HepG2 (cell line): ENCODE results near the gene TUBB. TPM values are rescaled to one million over a fixed set of nuclear protein-coding genes. Genes with fewer than 3 reads are reported as not detected.

Experiments
- EZH2 ChIP-seq: conservative IDR thresholded peaks from 2 replicates; pipeline ENCODE4 v1.6.1; 2012; ENCODE audit warnings: mild to moderate bottlenecking, low read depth, low read length, moderate library complexity
- HES4 ChIP-seq: sonication (generic); formaldehyde crosslinking; IDR thresholded peaks from 2 replicates; pipeline ENCODE4 v1.9.0; 2021; ENCODE audit warnings: mild to moderate bottlenecking, missing genetic modification reagents, borderline replicate concordance
- KDM2A ChIP-seq: sonication (generic); formaldehyde crosslinking; IDR thresholded peaks from 2 replicates; pipeline ENCODE4 v1.4.0; 2020; ENCODE audit warnings: low read depth, missing genetic modification reagents, borderline replicate concordance
- MLLT10 ChIP-seq: sonication (generic); formaldehyde crosslinking; IDR thresholded peaks from 2 replicates; pipeline ENCODE4 v1.4.0; 2020; ENCODE audit warnings: missing genetic modification reagents
- NR2C2 ChIP-seq: sonication (generic); formaldehyde crosslinking; IDR thresholded peaks from 2 replicates; pipeline ENCODE4 v1.4.0; 2020; ENCODE audit warnings: missing genetic modification reagents, mild to moderate bottlenecking, moderate library complexity, borderline replicate concordance
- PAX8 ChIP-seq: sonication (generic); formaldehyde crosslinking; IDR thresholded peaks from 2 replicates; pipeline ENCODE4 v1.8.0; 2022; ENCODE audit warnings: mild to moderate bottlenecking, missing genetic modification reagents, borderline replicate concordance
- PLRG1 ChIP-seq: fragments of 450-650 bp; conservative IDR thresholded peaks from 2 replicates; pipeline ENCODE4 v1.6.1; 2016
- THYN1 ChIP-seq: sonication (generic); formaldehyde crosslinking; IDR thresholded peaks from 2 replicates; pipeline ENCODE4 v1.8.1; 2023; ENCODE audit warnings: low read depth, mild to moderate bottlenecking, moderate library complexity, missing genetic modification reagents, borderline replicate concordance
- U2AF1 ChIP-seq: fragments of 200-400 bp; formaldehyde crosslinking; optimal IDR thresholded peaks from 2 replicates; pipeline ENCODE3; 2017; ENCODE audit warnings: mild to moderate bottlenecking, low read depth, low read length
- ZIK1 ChIP-seq: sonication (generic); formaldehyde crosslinking; IDR thresholded peaks from 2 replicates; pipeline ENCODE4 v1.5.0; 2020; ENCODE audit warnings: mild to moderate bottlenecking, low read depth, missing genetic modification reagents, borderline replicate concordance
- ZNF296 ChIP-seq: sonication (generic); formaldehyde crosslinking; conservative IDR thresholded peaks from 2 replicates; pipeline ENCODE4 v1.5.0; 2020; ENCODE audit warnings: mild to moderate bottlenecking, missing genetic modification reagents
- ZNF34 ChIP-seq: sonication (generic); formaldehyde crosslinking; IDR thresholded peaks from 2 replicates; pipeline ENCODE4 v1.4.0; 2020; ENCODE audit warnings: mild to moderate bottlenecking, missing genetic modification reagents, borderline replicate concordance
- ZNF563 ChIP-seq: sonication (generic); formaldehyde crosslinking; IDR thresholded peaks from 2 replicates; pipeline ENCODE4 v1.8.0; 2022; ENCODE audit warnings: mild to moderate bottlenecking, moderate library complexity, missing genetic modification reagents
- ZNF567 ChIP-seq: sonication (generic); formaldehyde crosslinking; IDR thresholded peaks from 2 replicates; pipeline ENCODE4 v1.8.1; 2023; ENCODE audit warnings: mild to moderate bottlenecking, missing genetic modification reagents, borderline replicate concordance
- ZNF619 ChIP-seq: sonication (generic); formaldehyde crosslinking; IDR thresholded peaks from 2 replicates; pipeline ENCODE4 v1.4.0; 2020; ENCODE audit warnings: mild to moderate bottlenecking, missing genetic modification reagents
- ZNF878 ChIP-seq: sonication (generic); formaldehyde crosslinking; IDR thresholded peaks from 2 replicates; pipeline ENCODE4 v1.8.1; 2023; ENCODE audit warnings: mild to moderate bottlenecking, missing genetic modification reagents, moderate library complexity
- polyA plus RNA-seq, 8 experiments: library from polyadenylated mRNA; depleted of rRNA in 3 of 8; stranded (reverse) in 7 of 8; unstranded in 1 of 8; fragments of >200 nt; fragmentation: Illumina TruSeq in 4 of 8; extraction: Trizol in 4 of 8; gene quantifications; 2 replicates each; pipeline versions ENCODE4 v1.2.1 to v1.2.3, GENCODE V29; 2011 to 2016; ENCODE audit warnings: low read depth in 4 of 8, missing spikeins in 1 of 8, mixed read lengths in 1 of 8; ENCODE audit not compliant: insufficient read depth in 1 of 8
- total RNA-seq, 5 experiments: library from RNA; depleted of rRNA; stranded (reverse); fragments of >200 nt; fragmentation: Illumina TruSeq; extraction: Trizol; gene quantifications; 2 replicates each; pipeline ENCODE4 v1.2.3, GENCODE V29; 2016; ENCODE audit warnings: low read depth in 1 of 5
- TF ChIP-seq, protein P1 (sequence below): IDR thresholded peaks from 2 replicates; pipeline ENCODE4 v1.6.1; 2016; ENCODE audit warnings: low read depth, borderline replicate concordance
- TF ChIP-seq, protein P2 (sequence below): sonication (generic); formaldehyde crosslinking; IDR thresholded peaks from 2 replicates; pipeline ENCODE4 v1.4.0; 2020; ENCODE audit warnings: mild to moderate bottlenecking, missing genetic modification reagents
- TF ChIP-seq, protein P3 (sequence below): sonication (generic); formaldehyde crosslinking; IDR thresholded peaks from 2 replicates; pipeline ENCODE4 v1.4.0; 2020; ENCODE audit warnings: missing genetic modification reagents
- TF ChIP-seq, protein P4 (sequence below): sonication (generic); formaldehyde crosslinking; IDR thresholded peaks from 2 replicates; pipeline ENCODE4 v1.5.0; 2020; ENCODE audit warnings: missing genetic modification reagents
- TF ChIP-seq, protein P5 (sequence below): sonication (generic); formaldehyde crosslinking; conservative IDR thresholded peaks from 2 replicates; pipeline ENCODE4 v1.8.0; 2022; ENCODE audit warnings: missing genetic modification reagents

Gene TUBB
- total and polyA plus RNA-seq, 2 of the 13 experiments (the other 11 are each of a cell fraction or from before 2014, with no cell fraction given), result 911 to 1,163 TPM

DNA sequence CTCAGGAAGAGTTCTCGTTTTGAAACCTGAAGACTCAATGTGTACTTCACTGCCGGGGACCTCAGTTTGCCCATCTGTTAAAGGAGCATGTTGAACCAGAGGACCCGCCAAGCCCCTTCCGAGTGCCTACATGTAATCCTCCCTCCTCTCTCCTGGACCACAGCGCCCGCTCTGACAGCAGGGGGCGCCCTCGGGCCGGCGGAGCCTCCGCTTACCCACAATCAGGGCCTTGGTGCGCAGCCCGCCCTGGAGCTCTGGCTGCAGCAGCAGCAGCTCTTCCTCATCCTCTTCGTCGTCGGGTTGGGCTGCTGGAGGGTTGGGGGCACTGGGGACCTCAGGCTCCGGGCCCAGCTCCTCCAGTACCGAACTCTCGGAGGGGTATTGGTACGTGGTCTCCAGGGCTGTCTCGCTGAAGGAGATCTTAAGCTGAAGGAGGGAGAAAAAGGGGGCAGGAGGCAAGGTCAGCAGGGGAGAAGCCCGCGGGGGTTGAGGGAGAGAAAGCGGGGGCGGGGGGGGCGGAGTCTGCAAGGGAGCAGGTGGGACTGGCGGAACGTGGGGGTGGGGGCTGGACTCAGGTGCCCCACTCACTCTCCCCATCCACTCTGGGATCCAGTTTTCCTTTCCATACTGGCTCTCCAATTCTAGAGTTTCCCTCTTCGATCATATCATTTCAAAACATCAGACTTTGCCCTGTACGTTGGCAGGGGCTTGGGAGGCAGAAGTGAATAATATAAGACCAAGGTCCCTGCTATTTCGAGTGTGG lies 41.0 kb upstream of the TUBB start (continued):
- no peak for TF ChIP-seq HES4 (CRISPR knock-in tag)
- no peak for TF ChIP-seq U2AF1
- TF ChIP-seq ZNF567, result 0 out of 2 replicates have a peak, but pooled peaks have one; percentile 68
- peak; percentile 77; the same call in 1 of the 2 replicates for TF ChIP-seq ZNF34 (CRISPR knock-in tag)
- TF ChIP-seq, protein P1, sequence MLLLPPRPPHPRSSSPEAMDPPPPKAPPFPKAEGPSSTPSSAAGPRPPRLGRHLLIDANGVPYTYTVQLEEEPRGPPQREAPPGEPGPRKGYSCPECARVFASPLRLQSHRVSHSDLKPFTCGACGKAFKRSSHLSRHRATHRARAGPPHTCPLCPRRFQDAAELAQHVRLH, result peak; percentile 84; the same call in 1 of the 2 replicates
- no peak for TF ChIP-seq ZNF296 (CRISPR knock-in tag)
- TF ChIP-seq NR2C2 (CRISPR knock-in tag), result no peak
- TF ChIP-seq MLLT10 (CRISPR knock-in tag), result no peak
- TF ChIP-seq, protein P2, sequence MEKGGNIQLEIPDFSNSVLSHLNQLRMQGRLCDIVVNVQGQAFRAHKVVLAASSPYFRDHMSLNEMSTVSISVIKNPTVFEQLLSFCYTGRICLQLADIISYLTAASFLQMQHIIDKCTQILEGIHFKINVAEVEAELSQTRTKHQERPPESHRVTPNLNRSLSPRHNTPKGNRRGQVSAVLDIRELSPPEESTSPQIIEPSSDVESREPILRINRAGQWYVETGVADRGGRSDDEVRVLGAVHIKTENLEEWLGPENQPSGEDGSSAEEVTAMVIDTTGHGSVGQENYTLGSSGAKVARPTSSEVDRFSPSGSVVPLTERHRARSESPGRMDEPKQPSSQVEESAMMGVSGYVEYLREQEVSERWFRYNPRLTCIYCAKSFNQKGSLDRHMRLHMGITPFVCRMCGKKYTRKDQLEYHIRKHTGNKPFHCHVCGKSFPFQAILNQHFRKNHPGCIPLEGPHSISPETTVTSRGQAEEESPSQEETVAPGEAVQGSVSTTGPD, result no peak; the same call in 1 of the 2 replicates
- no peak for TF ChIP-seq ZIK1 (CRISPR knock-in tag)
- no peak; the same call in 1 of the 2 replicates for TF ChIP-seq ZNF878 (CRISPR knock-in tag)
- TF ChIP-seq PAX8 (CRISPR knock-in tag), result no peak; the same call in 1 of the 2 replicates
- TF ChIP-seq, protein P3, sequence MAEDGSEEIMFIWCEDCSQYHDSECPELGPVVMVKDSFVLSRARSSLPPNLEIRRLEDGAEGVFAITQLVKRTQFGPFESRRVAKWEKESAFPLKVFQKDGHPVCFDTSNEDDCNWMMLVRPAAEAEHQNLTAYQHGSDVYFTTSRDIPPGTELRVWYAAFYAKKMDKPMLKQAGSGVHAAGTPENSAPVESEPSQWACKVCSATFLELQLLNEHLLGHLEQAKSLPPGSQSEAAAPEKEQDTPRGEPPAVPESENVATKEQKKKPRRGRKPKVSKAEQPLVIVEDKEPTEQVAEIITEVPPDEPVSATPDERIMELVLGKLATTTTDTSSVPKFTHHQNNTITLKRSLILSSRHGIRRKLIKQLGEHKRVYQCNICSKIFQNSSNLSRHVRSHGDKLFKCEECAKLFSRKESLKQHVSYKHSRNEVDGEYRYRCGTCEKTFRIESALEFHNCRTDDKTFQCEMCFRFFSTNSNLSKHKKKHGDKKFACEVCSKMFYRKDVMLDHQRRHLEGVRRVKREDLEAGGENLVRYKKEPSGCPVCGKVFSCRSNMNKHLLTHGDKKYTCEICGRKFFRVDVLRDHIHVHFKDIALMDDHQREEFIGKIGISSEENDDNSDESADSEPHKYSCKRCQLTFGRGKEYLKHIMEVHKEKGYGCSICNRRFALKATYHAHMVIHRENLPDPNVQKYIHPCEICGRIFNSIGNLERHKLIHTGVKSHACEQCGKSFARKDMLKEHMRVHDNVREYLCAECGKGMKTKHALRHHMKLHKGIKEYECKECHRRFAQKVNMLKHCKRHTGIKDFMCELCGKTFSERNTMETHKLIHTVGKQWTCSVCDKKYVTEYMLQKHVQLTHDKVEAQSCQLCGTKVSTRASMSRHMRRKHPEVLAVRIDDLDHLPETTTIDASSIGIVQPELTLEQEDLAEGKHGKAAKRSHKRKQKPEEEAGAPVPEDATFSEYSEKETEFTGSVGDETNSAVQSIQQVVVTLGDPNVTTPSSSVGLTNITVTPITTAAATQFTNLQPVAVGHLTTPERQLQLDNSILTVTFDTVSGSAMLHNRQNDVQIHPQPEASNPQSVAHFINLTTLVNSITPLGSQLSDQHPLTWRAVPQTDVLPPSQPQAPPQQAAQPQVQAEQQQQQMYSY (CRISPR knock-in tag), result no peak
- no peak for TF ChIP-seq ZNF563 (CRISPR knock-in tag)
- peak; percentile 92 for TF ChIP-seq KDM2A (CRISPR knock-in tag)
- no peak for TF ChIP-seq EZH2
- TF ChIP-seq PLRG1, result no peak
- TF ChIP-seq THYN1 (CRISPR knock-in tag), result 0 out of 2 replicates have a peak, but pooled peaks have one; percentile 77
- TF ChIP-seq, protein P4, sequence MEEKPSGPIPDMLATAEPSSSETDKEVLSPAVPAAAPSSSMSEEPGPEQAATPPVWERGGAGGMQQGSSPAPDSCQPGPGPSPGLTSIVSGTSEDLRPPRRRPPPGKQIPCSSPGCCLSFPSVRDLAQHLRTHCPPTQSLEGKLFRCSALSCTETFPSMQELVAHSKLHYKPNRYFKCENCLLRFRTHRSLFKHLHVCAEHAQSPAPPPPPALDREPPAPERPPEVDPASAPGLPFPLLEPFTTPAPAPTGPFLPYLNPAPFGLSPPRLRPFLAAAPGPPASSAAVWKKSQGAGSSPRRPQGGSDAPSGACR (CRISPR knock-in tag), result no peak; the same call in 1 of the 2 replicates
- TF ChIP-seq, protein P5, sequence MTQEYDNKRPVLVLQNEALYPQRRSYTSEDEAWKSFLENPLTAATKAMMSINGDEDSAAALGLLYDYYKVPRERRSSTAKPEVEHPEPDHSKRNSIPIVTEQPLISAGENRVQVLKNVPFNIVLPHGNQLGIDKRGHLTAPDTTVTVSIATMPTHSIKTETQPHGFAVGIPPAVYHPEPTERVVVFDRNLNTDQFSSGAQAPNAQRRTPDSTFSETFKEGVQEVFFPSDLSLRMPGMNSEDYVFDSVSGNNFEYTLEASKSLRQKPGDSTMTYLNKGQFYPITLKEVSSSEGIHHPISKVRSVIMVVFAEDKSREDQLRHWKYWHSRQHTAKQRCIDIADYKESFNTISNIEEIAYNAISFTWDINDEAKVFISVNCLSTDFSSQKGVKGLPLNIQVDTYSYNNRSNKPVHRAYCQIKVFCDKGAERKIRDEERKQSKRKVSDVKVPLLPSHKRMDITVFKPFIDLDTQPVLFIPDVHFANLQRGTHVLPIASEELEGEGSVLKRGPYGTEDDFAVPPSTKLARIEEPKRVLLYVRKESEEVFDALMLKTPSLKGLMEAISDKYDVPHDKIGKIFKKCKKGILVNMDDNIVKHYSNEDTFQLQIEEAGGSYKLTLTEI (CRISPR knock-in tag), result no peak
- TF ChIP-seq ZNF619 (CRISPR knock-in tag), result peak; percentile 84; the same call in 1 of the 2 replicates
